H1 (cell line): ENCODE results near the gene CSF3R. TPM values are rescaled to one million over a fixed set of nuclear protein-coding genes. Genes with fewer than 3 reads are reported as not detected.

Experiments used
- CTCF ChIA-PET: fragments of 300-600 bp; sonication (Branson Sonifier 250); formaldehyde crosslinking; loops from one replicate; lab custom pipeline; 2021; ENCODE audit not compliant: partially characterized antibody; lab: Charles Lee
- POLR2A ChIA-PET: fragments of 300-600 bp; sonication (Branson Sonifier 250); formaldehyde crosslinking; loops from one replicate; lab custom pipeline; 2021; ENCODE audit warnings: inconsistent platforms; ENCODE audit not compliant: partially characterized antibody; lab: Charles Lee
- DNase-seq, 2 experiments: peaks; one replicate each; pipeline versions ENCODE4 v3.0.0 to v3.0.0-alpha.2; 2010 to 2022; ENCODE audit warnings: low spot score in 2 of 2, low read depth in 1 of 2, mixed read lengths in 1 of 2
- FAIRE-seq: peaks from 2 replicates; lab custom pipeline; 2011; peaks lifted over from hg19 to GRCh38; lab: Jason Lieb, UNC
- H2AFZ ChIP-seq: 2 replicates; pipeline ENCODE4 v1.8.1; 2012; ENCODE audit warnings: low read length, inconsistent platforms
- H2AK5ac ChIP-seq: 2 replicates; pipeline ENCODE4 v1.6.1; 2013; ENCODE audit warnings: low read depth, low read length
- H2BK120ac ChIP-seq: replicated peaks from 2 replicates; pipeline ENCODE3; 2013; ENCODE audit warnings: low read depth, low read length, inconsistent platforms
- H2BK12ac ChIP-seq: 2 replicates; pipeline ENCODE4 v1.6.1; 2013; ENCODE audit warnings: low read depth, low read length
- H2BK15ac ChIP-seq: 2 replicates; pipeline ENCODE4 v1.6.1; 2013; ENCODE audit warnings: low read length
- H2BK20ac ChIP-seq: 2 replicates; pipeline ENCODE4 v1.6.1; 2013; ENCODE audit warnings: low read length
- H2BK5ac ChIP-seq: 2 replicates; pipeline ENCODE4 v1.6.1; 2013; ENCODE audit warnings: low read depth, low read length
- H3K14ac ChIP-seq: 2 replicates; pipeline ENCODE4 v1.6.1; 2013; ENCODE audit warnings: inconsistent platforms; ENCODE audit not compliant: insufficient read length
- H3K18ac ChIP-seq: 2 replicates; pipeline ENCODE4 v1.6.1; 2013; ENCODE audit warnings: low read length; ENCODE audit errors: extremely low read depth
- H3K23ac ChIP-seq: 2 replicates; pipeline ENCODE4 v1.6.1; 2013; ENCODE audit warnings: inconsistent platforms; ENCODE audit not compliant: insufficient read length
- H3K23me2 ChIP-seq: 2 replicates; pipeline ENCODE4 v1.6.1; 2013; ENCODE audit warnings: low read depth, low read length
- H3K27ac ChIP-seq: 2 replicates; pipeline ENCODE4 v1.6.1; 2011; ENCODE audit warnings: low read depth, low read length, inconsistent platforms
- H3K27me3 ChIP-seq, 4 experiments: replicated peaks in 1 of 4; 1 replicate in 1 of 4; 2 replicates in 3 of 4; pipeline versions ENCODE4 v1.6.1 to v1.8.1; 2011 to 2013; ENCODE audit warnings: low read length in 3 of 4, mild to moderate bottlenecking in 3 of 4, inconsistent platforms in 2 of 4, mixed read lengths in 2 of 4, moderate library complexity in 1 of 4; ENCODE audit not compliant: control insufficient read depth in 3 of 4, insufficient read depth in 3 of 4; ENCODE audit errors: extremely low read depth in 1 of 4
- H3K36me3 ChIP-seq, 4 experiments: 2 replicates each; pipeline versions ENCODE4 v1.6.1 to v1.8.1; 2011 to 2013; ENCODE audit warnings: mild to moderate bottlenecking in 4 of 4, low read length in 3 of 4, moderate library complexity in 2 of 4, control low read depth in 1 of 4, inconsistent platforms in 1 of 4; ENCODE audit not compliant: insufficient read depth in 4 of 4, control insufficient read depth in 2 of 4
- H3K4ac ChIP-seq: replicated peaks from 2 replicates; pipeline ENCODE3; 2013; ENCODE audit warnings: low read length, low read depth, mixed read lengths, inconsistent platforms; ENCODE audit not compliant: insufficient read length
- H3K4me1 ChIP-seq, 4 experiments: replicated peaks in 1 of 4; 1 replicate in 1 of 4; 2 replicates in 3 of 4; pipeline versions ENCODE4 v1.6.1 to v1.8.1; 2011 to 2013; ENCODE audit warnings: low read length in 3 of 4, inconsistent platforms in 2 of 4, mixed read lengths in 1 of 4; ENCODE audit not compliant: insufficient read depth in 4 of 4, control insufficient read depth in 3 of 4
- H3K4me2 ChIP-seq, 2 experiments: 2 replicates each; pipeline versions ENCODE4 v1.6.1 to v1.8.1; 2011 to 2013; ENCODE audit warnings: low read depth in 2 of 2, low read length in 2 of 2, control low read depth in 1 of 2, inconsistent platforms in 1 of 2, mild to moderate bottlenecking in 1 of 2; ENCODE audit not compliant: insufficient read depth in 1 of 2
- H3K4me3 ChIP-seq, 4 experiments: fragments of 200-600, 300-600 bp in 1 of 4; sonication (generic), shearing (Covaris generic), sonication (Bioruptor Twin) in 1 of 4; 2 replicates each; pipeline versions ENCODE4 v1.5.1 to v1.8.1; 2011 to 2016; ENCODE audit warnings: low read length in 4 of 4, low read depth in 3 of 4, control low read depth in 2 of 4, inconsistent platforms in 2 of 4, mild to moderate bottlenecking in 2 of 4, mixed read lengths in 1 of 4, moderate library complexity in 1 of 4; ENCODE audit not compliant: insufficient read depth in 2 of 4; ENCODE audit errors: extremely low read depth in 1 of 4
- H3K56ac ChIP-seq: replicated peaks from 2 replicates; pipeline ENCODE3; 2013; ENCODE audit warnings: low read depth, mild to moderate bottlenecking, mixed read lengths, low read length, inconsistent platforms; ENCODE audit not compliant: insufficient read length
- H3K79me1 ChIP-seq: 2 replicates; pipeline ENCODE4 v1.6.1; 2013; ENCODE audit warnings: low read depth, low read length, control low read depth
- H3K79me2 ChIP-seq, 2 experiments: 2 replicates each; pipeline versions ENCODE4 v1.6.1 to v1.8.1; 2012 to 2013; ENCODE audit warnings: low read length in 2 of 2, mild to moderate bottlenecking in 2 of 2, inconsistent platforms in 1 of 2; ENCODE audit not compliant: insufficient read depth in 2 of 2, control insufficient read depth in 1 of 2
- H3K9ac ChIP-seq, 4 experiments: replicated peaks in 1 of 4; 1 replicate in 1 of 4; 2 replicates in 3 of 4; pipeline versions ENCODE4 v1.6.1 to v1.8.1; 2011 to 2013; ENCODE audit warnings: low read depth in 3 of 4, low read length in 3 of 4, control low read depth in 2 of 4, mild to moderate bottlenecking in 2 of 4, moderate library complexity in 2 of 4, inconsistent platforms in 1 of 4; ENCODE audit errors: extremely low read depth in 1 of 4
- H3K9me3 ChIP-seq, 2 experiments: 2 replicates each; pipeline versions ENCODE4 v1.6.1 to v1.8.1; 2012 to 2013; ENCODE audit warnings: mild to moderate bottlenecking in 2 of 2, moderate library complexity in 2 of 2, control low read depth in 1 of 2, inconsistent platforms in 1 of 2, low read depth in 1 of 2, low read length in 1 of 2, mixed read lengths in 1 of 2; ENCODE audit not compliant: insufficient read depth in 2 of 2
- H4K20me1 ChIP-seq, 2 experiments: replicated peaks in 1 of 2; 2 replicates each; pipeline versions ENCODE3 to v1.8.1; 2011 to 2013; ENCODE audit warnings: inconsistent platforms in 2 of 2, low read length in 2 of 2, mild to moderate bottlenecking in 1 of 2; ENCODE audit not compliant: insufficient read depth in 2 of 2, control insufficient read depth in 1 of 2
- H4K5ac ChIP-seq: 2 replicates; pipeline ENCODE4 v1.6.1; 2013; ENCODE audit warnings: low read length, low read depth, mixed read lengths, inconsistent platforms; ENCODE audit not compliant: insufficient read length
- H4K8ac ChIP-seq: 2 replicates; pipeline ENCODE4 v1.8.0; 2013; ENCODE audit warnings: mild to moderate bottlenecking, moderate library complexity, low read length, inconsistent platforms; ENCODE audit not compliant: insufficient read depth; ENCODE audit errors: extremely low read depth
- H4K91ac ChIP-seq: replicated peaks from 2 replicates; pipeline ENCODE3; 2013; ENCODE audit warnings: low read length, mixed read lengths, inconsistent platforms; ENCODE audit not compliant: insufficient read length
- BCL11A ChIP-seq, 2 experiments: IDR thresholded peaks; one replicate each; pipeline ENCODE4 v1.6.1; 2011; ENCODE audit warnings: low read depth in 2 of 2, low read length in 2 of 2, mild to moderate bottlenecking in 2 of 2
- CEBPB ChIP-seq: IDR thresholded peaks from 2 replicates; pipeline ENCODE4 v1.6.1; 2012; ENCODE audit warnings: low read depth, low read length
- EGR1 ChIP-seq: IDR thresholded peaks from 2 replicates; pipeline ENCODE4 v1.6.1; 2011; ENCODE audit warnings: low read depth, low read length, borderline replicate concordance
- JUN ChIP-seq: IDR thresholded peaks from 2 replicates; pipeline ENCODE4 v1.6.1; 2011; ENCODE audit warnings: low read depth, mild to moderate bottlenecking, improper control_type of control experiment, low read length
- JUND ChIP-seq: IDR thresholded peaks from 2 replicates; pipeline ENCODE4 v1.6.1; 2011; ENCODE audit warnings: mild to moderate bottlenecking, improper control_type of control experiment, low read length
- KDM5A ChIP-seq: fragments of 200-600 bp; IDR thresholded peaks from 2 replicates; pipeline ENCODE4 v1.7.1; 2012; ENCODE audit warnings: mild to moderate bottlenecking, low read length, inconsistent platforms, mixed read lengths
- MAFK ChIP-seq: IDR thresholded peaks from 2 replicates; pipeline ENCODE4 v1.6.1; 2012; ENCODE audit warnings: low read depth, mild to moderate bottlenecking, improper control_type of control experiment, low read length
- NRF1 ChIP-seq: IDR thresholded peaks from 2 replicates; pipeline ENCODE4 v1.6.1; 2011; ENCODE audit warnings: mild to moderate bottlenecking, low read depth, low read length, improper control_type of control experiment
- RBBP5 ChIP-seq: IDR thresholded peaks from 2 replicates; pipeline ENCODE4 v1.7.1; 2012; ENCODE audit warnings: low read depth, mild to moderate bottlenecking, inconsistent platforms, low read length, moderate library complexity, borderline replicate concordance
- SAP30 ChIP-seq: fragments of 300-600 bp; sonication (generic); IDR thresholded peaks from 2 replicates; pipeline ENCODE4 v1.7.1; 2012; ENCODE audit warnings: low read length, moderate library complexity, mild to moderate bottlenecking, inconsistent platforms; ENCODE audit not compliant: insufficient read depth, insufficient replicate concordance
- SUZ12 ChIP-seq: fragments of 200-600 bp; sonication (generic); IDR thresholded peaks from 2 replicates; pipeline ENCODE4 v1.6.1; 2012; ENCODE audit warnings: mild to moderate bottlenecking, inconsistent platforms, low read length, moderate library complexity, mixed read lengths
- TBP ChIP-seq: IDR thresholded peaks from 2 replicates; pipeline ENCODE4 v1.6.1; 2011; ENCODE audit warnings: low read depth, low read length, improper control_type of control experiment
- YY1 ChIP-seq: IDR thresholded peaks from 2 replicates; pipeline ENCODE4 v1.6.1; 2011; ENCODE audit warnings: low read depth, mild to moderate bottlenecking, low read length
- WGBS, 2 experiments: shearing (Covaris generic) in 1 of 2; methylation state at CpG; one replicate each; pipeline versions ENCODE4 v1.1.6 to v1.1.7; 2013 to 2015; ENCODE audit warnings: low lambda C conversion rate in 2 of 2, mixed read lengths in 2 of 2, inconsistent platforms in 1 of 2, low coverage in 1 of 2, missing lambda C conversion rate in 1 of 2; ENCODE audit not compliant: insufficient replicate concordance in 2 of 2, insufficient coverage in 1 of 2, insufficient read length in 1 of 2; ENCODE audit errors: extremely low coverage in 1 of 2, missing lambda C conversion rate in 1 of 2; 5-methylcytosine and 5-hydroxymethylcytosine counted together
- polyA plus RNA-seq, 7 experiments: library from polyadenylated mRNA; depleted of rRNA in 3 of 7; stranded (reverse) in 5 of 7; unstranded in 2 of 7; fragments of >200 nt in 5 of 7; fragments of 200-250 nt in 2 of 7; gene quantifications; 1 replicate in 5 of 7; 2 replicates in 1 of 7; 4 replicates in 1 of 7; pipeline versions ENCODE4 v1.2.1 to v1.2.3, GENCODE V29; 2011 to 2013; ENCODE audit warnings: missing spikeins in 2 of 7, mixed read lengths in 2 of 7
- total RNA-seq: library from RNA; stranded (reverse); fragmentation: NEBNext Ultra II Directional; extraction: Animal tissue kit (Norgen Biotek cat#: 25700); gene quantifications from 2 replicates; pipeline ENCODE4 v1.2.1, GENCODE V29; 2021
- TF ChIP-seq, protein P1 (sequence below): IDR thresholded peaks from 2 replicates; pipeline ENCODE4 v1.6.1; 2011; ENCODE audit warnings: low read length, improper control_type of control experiment

Gene CSF3R
- total and polyA plus RNA-seq, 2 of the 8 experiments (the other 6 are each of a cell fraction or from before 2014, with no cell fraction given), result not detected

DNA sequence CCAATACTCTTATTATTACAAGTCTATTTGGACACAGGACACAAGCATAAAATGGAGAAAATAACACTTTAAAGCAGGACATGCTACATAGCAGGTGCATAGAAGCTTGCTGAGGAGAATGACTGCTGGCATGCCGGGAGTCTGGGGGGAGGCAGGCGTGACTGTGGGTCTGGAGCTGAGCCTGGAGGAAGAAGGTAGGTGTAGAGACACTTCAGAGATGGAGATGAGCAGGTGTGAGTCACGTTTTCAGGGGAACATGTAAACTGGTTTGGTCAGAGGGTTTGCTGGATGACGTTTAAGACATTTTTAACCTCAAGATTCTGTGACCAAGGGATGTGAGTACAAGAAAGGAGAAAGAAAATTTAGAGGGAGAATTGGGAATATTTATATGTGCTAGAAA is 56.9 kb downstream of the CSF3R start:
- Histone ChIP-seq H2BK15ac (no peak overlapping the region), H3K79me1 (no peaks in the 10 kb centered on the region), H3K23ac (no peak overlapping the region), H4K20me1 (no peaks in the 10 kb centered on the region), H3K56ac (no peak overlapping the region), H2AFZ (no peak overlapping the region), H3K23me2 (no peaks in the 10 kb centered on the region), H3K18ac (no peak overlapping the region), H3K4me1 (no peaks in the 10 kb centered on the region), H3K27me3 (no peaks in the 10 kb centered on the region), H4K8ac (no peak overlapping the region), H2BK5ac (no peak overlapping the region), H3K36me3 (no peaks in the 10 kb centered on the region), H3K79me2 (no peaks in the 10 kb centered on the region), H3K14ac (no peak overlapping the region), H3K9me3 (no peaks in the 10 kb centered on the region), H4K91ac (no peak overlapping the region), H3K4me3 (no peak overlapping the region), H3K4ac (no peak overlapping the region), H3K4me2 (no peak overlapping the region), H2AK5ac (0 out of 2 replicates have a peak overlapping the region, but pooled peaks have one; percentile 53), H2BK120ac (no peak overlapping the region), H3K27ac (no peak overlapping the region), H3K9ac (no peak overlapping the region), H4K5ac (no peak overlapping the region), H2BK20ac (no peak overlapping the region), H2BK12ac (no peak overlapping the region)
- WGBS, 2 experiments, result 79% methylated on average over 4 of the region's 4 CpGs; no CpG with 5 or more reads in 1 of the 2 experiments
- ChIA-PET POLR2A (interaction anchor here (0.7 to 1.4 kb wide), 4 partner anchors 11 to 271 kb away, joined by 3 to 4 read pairs (median 3); partner anchors contain the start of gene OSCP1), CTCF (interaction anchor here (0.7 to 1.0 kb wide), 2 partner anchors 9 to 56 kb away, joined by 3 read pairs; no protein-coding TSS in a partner anchor)
- DNase-seq (no peak), FAIRE-seq (no peak)
- TF ChIP-seq EGR1 (no peak), JUN (no peak), KDM5A (no peak), MAFK (no peak), SAP30 (no peak), RBBP5 (no peak), JUND (no peak), YY1 (no peak), CEBPB (no peak), NRF1 (no peak), BCL11A (IDR thresholded peaks at IDR 0.05; ENCODE audit: low read depth in 2 of 2, low read length in 2 of 2) (no peak), SUZ12 (no peak), TBP (no peak)
- TF ChIP-seq, protein P1, sequence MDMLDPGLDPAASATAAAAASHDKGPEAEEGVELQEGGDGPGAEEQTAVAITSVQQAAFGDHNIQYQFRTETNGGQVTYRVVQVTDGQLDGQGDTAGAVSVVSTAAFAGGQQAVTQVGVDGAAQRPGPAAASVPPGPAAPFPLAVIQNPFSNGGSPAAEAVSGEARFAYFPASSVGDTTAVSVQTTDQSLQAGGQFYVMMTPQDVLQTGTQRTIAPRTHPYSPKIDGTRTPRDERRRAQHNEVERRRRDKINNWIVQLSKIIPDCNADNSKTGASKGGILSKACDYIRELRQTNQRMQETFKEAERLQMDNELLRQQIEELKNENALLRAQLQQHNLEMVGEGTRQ, result no peak
